Upper lobe of right lung (tissue), 1 donor: ENCODE measurements around the gene CD99L2. TPM values are rescaled to one million over a fixed set of nuclear protein-coding genes. Genes with fewer than 3 reads are reported as not detected.

ENCODE experiments used
- ATAC-seq: fragments of 200-7000 bp; cut with Tn5 transposase; one replicate; pipeline ENCODE4 v1.9.1; 2020; ENCODE audit warnings: mild to moderate bottlenecking, moderate library complexity
- DNase-seq: peaks from one replicate; pipeline ENCODE4 v3.0.0-alpha.2; 2020
- H3K27ac ChIP-seq: fragments of 200-600 bp; one replicate; pipeline ENCODE4 v1.8.0; 2022
- H3K27me3 ChIP-seq: fragments of 200-600 bp; one replicate; pipeline ENCODE4 v1.8.0; 2022; ENCODE audit warnings: mild to moderate bottlenecking
- H3K36me3 ChIP-seq: fragments of 200-600 bp; one replicate; pipeline ENCODE4 v1.8.0; 2022
- H3K4me1 ChIP-seq: fragments of 200-600 bp; one replicate; pipeline ENCODE4 v1.8.0; 2022
- H3K4me3 ChIP-seq: fragments of 200-600 bp; one replicate; pipeline ENCODE4 v1.8.0; 2022; ENCODE audit warnings: mild to moderate bottlenecking
- H3K9me3 ChIP-seq: fragments of 200-600 bp; one replicate; pipeline ENCODE4 v1.8.0; 2022
- intact Hi-C: fragments of 100-400 bp; cut with DNase I; formaldehyde crosslinking; loops from one replicate; pipeline ENCODE4 v1.11.0; 2022
- total RNA-seq: library from RNA; stranded (reverse); fragmentation: NEBNext Ultra II Directional; extraction: Animal tissue kit (Norgen Biotek cat#: 25700); gene quantifications from one replicate; pipeline ENCODE4 v1.2.1, GENCODE V29; 2021
- TF ChIP-seq, protein P1 (sequence below): fragments of 200-600 bp; IDR thresholded peaks from one replicate; pipeline ENCODE4 v1.8.0; 2022; ENCODE audit warnings: antibody characterized with exemption
- donor health status: DM: no; HTN: yes; CAD: no; lungs with severe emphysema.

Gene CD99L2
- total RNA-seq, 1 donor from 2014 or later: 38.4 TPM

DNA sequence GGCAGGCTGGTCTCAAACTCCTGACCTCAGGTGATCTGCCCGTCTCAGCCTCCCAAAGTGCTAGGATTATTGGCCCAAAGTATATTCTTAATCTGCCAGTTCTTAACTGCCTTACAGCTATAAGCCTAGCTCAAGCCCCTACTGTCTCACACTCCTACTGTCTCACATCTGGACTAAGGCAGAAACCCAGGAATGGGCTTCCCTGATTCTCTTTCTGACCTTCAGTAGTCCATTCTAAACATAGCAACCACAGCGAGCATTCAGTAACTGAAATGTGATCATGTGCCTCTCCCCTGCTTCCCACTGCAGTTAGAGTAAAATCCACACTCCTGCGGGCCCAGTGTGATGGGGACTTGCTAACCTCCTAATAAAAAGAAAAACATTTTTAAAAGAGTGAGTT, 146.3 kb downstream of the CD99L2 start:
- H3K27ac ChIP-seq: no peak overlapping the region
- intact Hi-C loops: no loop called here

DNA sequence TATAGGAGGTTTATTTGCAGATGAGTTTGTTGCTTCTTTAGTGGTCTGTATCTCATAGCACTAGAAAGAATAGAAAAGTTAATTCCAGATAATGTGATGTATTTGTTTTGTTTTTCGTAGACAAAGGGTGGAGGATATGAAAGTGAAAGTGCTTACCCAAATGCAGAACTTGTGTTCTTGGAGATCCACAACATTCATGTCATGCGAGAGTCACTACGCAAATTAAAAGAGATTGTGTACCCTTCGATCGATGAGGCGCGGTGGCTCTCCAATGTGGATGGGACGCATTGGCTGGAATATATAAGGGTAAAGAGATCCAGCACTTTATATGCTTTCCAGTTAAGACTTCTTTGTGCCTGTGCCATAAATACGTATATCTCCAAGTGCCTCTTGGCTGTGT, 162.0 kb downstream of the CD99L2 start:
- Histone ChIP-seq H3K27ac (no peak overlapping the region), H3K4me1 (no peaks in the 10 kb centered on the region), H3K27me3 (no peaks in the 10 kb centered on the region), H3K9me3 (no peaks in the 10 kb centered on the region), H3K36me3 (peaks cover 49% of the 10 kb centered on the region), H3K4me3 (no peak overlapping the region)
- intact Hi-C loops: no loop called here
- TF ChIP-seq, protein P1, sequence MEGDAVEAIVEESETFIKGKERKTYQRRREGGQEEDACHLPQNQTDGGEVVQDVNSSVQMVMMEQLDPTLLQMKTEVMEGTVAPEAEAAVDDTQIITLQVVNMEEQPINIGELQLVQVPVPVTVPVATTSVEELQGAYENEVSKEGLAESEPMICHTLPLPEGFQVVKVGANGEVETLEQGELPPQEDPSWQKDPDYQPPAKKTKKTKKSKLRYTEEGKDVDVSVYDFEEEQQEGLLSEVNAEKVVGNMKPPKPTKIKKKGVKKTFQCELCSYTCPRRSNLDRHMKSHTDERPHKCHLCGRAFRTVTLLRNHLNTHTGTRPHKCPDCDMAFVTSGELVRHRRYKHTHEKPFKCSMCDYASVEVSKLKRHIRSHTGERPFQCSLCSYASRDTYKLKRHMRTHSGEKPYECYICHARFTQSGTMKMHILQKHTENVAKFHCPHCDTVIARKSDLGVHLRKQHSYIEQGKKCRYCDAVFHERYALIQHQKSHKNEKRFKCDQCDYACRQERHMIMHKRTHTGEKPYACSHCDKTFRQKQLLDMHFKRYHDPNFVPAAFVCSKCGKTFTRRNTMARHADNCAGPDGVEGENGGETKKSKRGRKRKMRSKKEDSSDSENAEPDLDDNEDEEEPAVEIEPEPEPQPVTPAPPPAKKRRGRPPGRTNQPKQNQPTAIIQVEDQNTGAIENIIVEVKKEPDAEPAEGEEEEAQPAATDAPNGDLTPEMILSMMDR: no peak
- ATAC-seq: no peak
- DNase-seq: no peak

More for the DNA sequence above, 146.3 kb downstream of the CD99L2 start:
- Histone ChIP-seq H3K27me3 (no peaks in the 10 kb centered on the region), H3K9me3 (no peaks in the 10 kb centered on the region), H3K4me1 (no peaks in the 10 kb centered on the region), H3K36me3 (peaks cover 3% of the 10 kb centered on the region), H3K4me3 (no peak overlapping the region)
- ATAC-seq (no peak), DNase-seq (no peak)
- TF ChIP-seq, protein P1: no peak

DNA sequence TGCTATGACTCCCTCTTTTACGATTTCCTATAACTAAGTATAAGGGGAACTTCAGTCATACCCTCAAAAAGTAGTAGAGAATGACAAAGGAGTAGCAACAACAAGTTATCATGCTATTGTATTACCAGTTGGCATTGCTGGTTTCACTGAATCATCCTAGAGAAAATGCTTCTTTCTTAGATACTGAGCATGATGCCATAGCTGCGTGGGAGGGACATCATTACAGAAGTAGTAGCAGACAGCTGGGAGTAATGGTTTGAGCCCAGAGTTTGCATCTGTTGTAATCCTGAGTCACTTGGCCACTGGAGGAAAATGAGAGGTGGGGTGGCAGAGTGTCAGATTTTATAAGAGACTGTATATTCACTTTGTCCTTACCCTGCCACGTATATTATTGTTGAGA, 166.7 kb downstream of the CD99L2 start:
- H3K27me3 ChIP-seq: no peaks in the 10 kb centered on the region
- DNase-seq (no peak), ATAC-seq (peak; percentile 47)
- H3K36me3 ChIP-seq: peaks cover 40% of the 10 kb centered on the region
- intact Hi-C loops: no loop called here
- H3K27ac ChIP-seq: no peak overlapping the region
- H3K4me3 ChIP-seq: no peak overlapping the region
- TF ChIP-seq, protein P1: no peak
- H3K4me1 ChIP-seq: no peaks in the 10 kb centered on the region
- H3K9me3 ChIP-seq: no peaks in the 10 kb centered on the region

DNA sequence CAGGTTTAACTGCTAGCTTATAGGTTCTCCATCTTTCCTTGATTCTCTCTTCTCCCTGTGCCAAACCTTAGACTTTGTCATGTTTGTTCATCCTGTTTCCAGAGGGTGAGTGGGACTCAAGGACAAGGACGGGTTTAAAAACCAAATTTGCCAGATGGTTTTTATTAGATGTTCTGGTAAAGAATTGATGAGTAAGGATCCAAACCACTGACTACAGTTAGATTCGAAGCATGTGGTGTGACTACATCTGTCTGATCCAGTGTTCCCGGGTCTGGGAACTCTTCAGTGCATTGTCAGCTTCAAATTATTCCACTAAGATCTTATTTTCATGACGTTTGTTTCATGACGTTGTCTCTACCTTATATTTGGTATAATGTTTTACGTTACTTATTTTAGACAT, 167.7 kb downstream of the CD99L2 start:
- no peaks in the 10 kb centered on the region for H3K4me1 ChIP-seq
- ATAC-seq (no peak), DNase-seq (no peak)
- H3K36me3 ChIP-seq: peaks cover 37% of the 10 kb centered on the region
- H3K27me3 ChIP-seq: no peaks in the 10 kb centered on the region
- H3K4me3 ChIP-seq: no peak overlapping the region
- H3K27ac ChIP-seq: no peak overlapping the region
- intact Hi-C loops: no loop called here
- H3K9me3 ChIP-seq: no peaks in the 10 kb centered on the region
- TF ChIP-seq, protein P1: no peak

DNA sequence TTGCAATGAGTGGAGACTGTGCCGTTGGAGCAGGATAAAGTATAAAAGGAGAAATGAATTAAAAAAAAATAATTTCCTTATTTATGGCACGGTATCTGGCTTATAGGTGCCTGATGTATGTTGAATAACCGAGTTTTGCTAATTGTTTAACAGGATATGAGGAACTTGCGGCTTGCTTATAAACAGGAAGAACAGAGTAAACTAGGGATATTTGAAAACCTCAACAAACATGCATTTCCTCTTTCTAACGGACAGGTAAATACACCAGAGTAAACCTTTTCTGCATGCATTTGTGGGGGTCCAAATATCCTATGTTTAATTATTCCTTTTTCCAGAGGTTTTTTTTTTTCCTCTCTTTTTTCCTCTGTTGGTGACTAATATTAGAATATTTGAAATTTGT, 168.5 kb downstream of the CD99L2 start:
- Histone ChIP-seq H3K27me3 (no peaks in the 10 kb centered on the region), H3K4me1 (no peaks in the 10 kb centered on the region), H3K27ac (no peak overlapping the region), H3K4me3 (no peak overlapping the region), H3K9me3 (no peaks in the 10 kb centered on the region), H3K36me3 (peaks cover 29% of the 10 kb centered on the region)
- no peak for DNase-seq
- TF ChIP-seq, protein P1: no peak
- intact Hi-C loops: no loop called here
- no peak for ATAC-seq

DNA sequence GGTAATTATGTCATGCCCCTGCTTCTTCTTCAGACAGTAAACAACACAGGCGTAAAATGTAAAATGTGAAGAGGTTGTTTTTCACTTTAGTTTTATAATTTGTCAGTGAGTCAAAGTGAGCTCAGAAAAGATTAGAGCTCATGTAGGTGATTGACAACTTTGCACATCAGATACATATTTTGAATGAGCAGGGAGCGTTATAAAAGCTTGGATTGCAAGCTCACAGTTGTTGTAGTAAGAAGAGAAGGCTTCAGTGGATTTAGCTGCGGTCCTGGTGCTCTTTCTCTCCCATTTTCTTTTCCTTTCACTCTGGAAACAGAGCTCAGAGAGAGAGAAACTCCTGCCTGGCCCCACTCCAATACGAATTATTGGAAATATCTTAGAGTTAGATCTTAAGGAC, 178.8 kb downstream of the CD99L2 start:
- no peak for DNase-seq
- Histone ChIP-seq H3K27ac (no peak overlapping the region), H3K4me1 (no peaks in the 10 kb centered on the region), H3K27me3 (no peaks in the 10 kb centered on the region), H3K9me3 (no peaks in the 10 kb centered on the region), H3K4me3 (no peak overlapping the region), H3K36me3 (no peaks in the 10 kb centered on the region)
- intact Hi-C loops: no loop called here
- no peak for ATAC-seq
- TF ChIP-seq, protein P1: no peak
